Esophagus (tissue), 2 donors: ENCODE data around the gene APOL6. TPM values are rescaled to one million over a fixed set of nuclear protein-coding genes. Genes with fewer than 3 reads are reported as not detected.
"Not testable (repeated sequence)": the region's sequence is repeated elsewhere in the genome, so short reads cannot be mapped to it uniquely, and the experiment has no call there.

Experiments used
- H3K27ac ChIP-seq, 2 donors: one replicate each; pipeline ENCODE4 v1.5.1; 2013; ENCODE audit warnings: low read depth in 2 of 2, mild to moderate bottlenecking in 2 of 2, inconsistent platforms in 1 of 2, low read length in 1 of 2, moderate library complexity in 1 of 2
- H3K27me3 ChIP-seq, 2 donors: one replicate each; pipeline ENCODE4 v1.6.1; 2013; ENCODE audit warnings: low read length in 2 of 2, control low read depth in 1 of 2, mild to moderate bottlenecking in 1 of 2; ENCODE audit not compliant: insufficient read depth in 2 of 2, control insufficient read depth in 1 of 2
- H3K36me3 ChIP-seq, 2 donors: one replicate each; pipeline ENCODE4 v1.6.1; 2013; ENCODE audit warnings: low read length in 1 of 2; ENCODE audit not compliant: control insufficient read depth in 2 of 2, insufficient read depth in 2 of 2
- H3K4me1 ChIP-seq, 2 donors: one replicate each; pipeline ENCODE4 v1.6.1; 2013; ENCODE audit warnings: low read length in 1 of 2; ENCODE audit not compliant: control insufficient read depth in 2 of 2, insufficient read depth in 2 of 2
- H3K4me3 ChIP-seq, 2 donors: one replicate each; pipeline ENCODE4 v1.5.1; 2013; ENCODE audit warnings: low read length in 2 of 2, mild to moderate bottlenecking in 2 of 2, low read depth in 1 of 2, moderate library complexity in 1 of 2
- H3K9me3 ChIP-seq, 2 donors: one replicate each; pipeline ENCODE4 v1.6.1; 2013; ENCODE audit warnings: mild to moderate bottlenecking in 2 of 2, low read depth in 1 of 2, low read length in 1 of 2, moderate library complexity in 1 of 2; ENCODE audit not compliant: control insufficient read depth in 2 of 2, insufficient read depth in 1 of 2
- WGBS, 2 donors: extraction: QIAGEN DNeasy Blood & Tissue Kit; methylation state at CpG; one replicate each; pipeline ENCODE4 v1.1.7; 2013; 5-methylcytosine and 5-hydroxymethylcytosine counted together
- polyA plus RNA-seq, 2 donors: library from polyadenylated mRNA; stranded (reverse); fragments of 200-250 nt; gene quantifications; one replicate each; pipeline ENCODE4 v1.2.3, GENCODE V29; 2013
- donor health status: healthy with polysubstance abuse.
- donor health status: Bipolar disorder and iron deficiency.

Gene APOL6
- polyA plus RNA-seq, 2 donors, result 2.8 to 3.8 TPM

DNA sequence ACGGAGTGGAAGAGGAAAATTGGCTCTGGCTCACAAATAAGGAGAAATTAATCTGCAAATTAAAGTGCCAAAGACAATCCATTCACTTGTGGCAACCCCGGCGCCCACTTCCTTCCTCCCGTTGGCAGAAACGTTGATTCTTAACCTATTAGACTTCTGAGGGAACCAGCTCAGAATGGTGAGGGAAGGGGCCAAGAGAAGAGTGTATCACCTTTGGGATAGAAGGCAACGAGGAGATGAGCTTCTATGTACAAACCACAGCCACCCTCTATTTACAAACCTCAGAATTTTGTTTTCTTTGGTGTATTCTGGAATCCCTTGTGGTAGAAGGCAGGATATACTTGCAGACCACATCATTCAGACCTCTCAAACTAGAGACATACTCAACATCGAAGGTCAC, 32.2 kb upstream of the APOL6 start:
- Histone ChIP-seq H3K36me3 (no peaks in the 10 kb centered on the region), H3K9me3 (no peaks in the 10 kb centered on the region), H3K4me3 (no peak overlapping the region), H3K27me3 (no peaks in the 10 kb centered on the region), H3K27ac (no peak overlapping the region), H3K4me1 (no peaks in the 10 kb centered on the region)
- 70 to 80% methylated on average over 7 of the region's 7 CpGs for WGBS, 2 donors

DNA sequence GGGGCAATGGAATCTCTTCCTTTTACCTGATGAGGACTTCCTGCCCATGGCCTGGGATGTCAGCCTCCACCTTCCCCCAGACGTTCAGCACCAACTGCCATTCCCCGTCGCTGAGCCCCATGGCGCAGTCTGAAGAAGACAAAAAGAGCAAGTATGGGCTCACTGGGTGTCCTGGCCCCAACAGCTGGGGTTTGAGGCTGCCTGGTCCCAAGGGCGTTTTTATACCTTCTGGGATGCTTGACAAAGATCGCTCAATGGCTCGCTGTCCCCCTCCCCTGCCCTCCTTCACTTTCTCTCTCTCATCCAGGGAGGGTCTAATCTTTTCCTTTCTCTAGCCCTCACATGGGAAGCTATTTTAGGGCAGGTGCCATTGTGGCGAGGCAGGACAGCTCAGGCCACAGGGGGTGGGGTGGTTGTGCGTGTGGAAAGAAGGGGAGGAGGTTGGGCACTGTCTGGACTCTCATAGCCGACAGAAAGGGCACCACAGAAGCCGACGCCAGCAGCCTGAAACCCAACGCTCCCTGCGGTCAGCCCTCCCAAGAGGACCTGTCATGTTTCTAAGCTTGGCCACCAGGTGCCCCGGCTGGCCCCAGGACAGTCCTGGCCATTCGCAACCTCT, 31.0 kb upstream of the APOL6 start, which contains the start of gene MB:
TSS of gene MB (minus strand) at position 193 of the 619 bp plus-strand sequence. CDS start at position 121, 72 bp downstream.
- Histone ChIP-seq H3K9me3 (no peaks in the 10 kb centered on the region), H3K4me3 (no peak within 1 kb of the TSS), H3K36me3 (no peaks in the 10 kb centered on the region), H3K27ac (no peak within 1 kb of the TSS), H3K27me3 (no peaks in the 10 kb centered on the region), H3K4me1 (peaks cover 0 to 7% of the 10 kb centered on the region in 2 donors)
- WGBS, 2 donors, result 82 to 83% methylated on average over 16 of the region's 16 CpGs

DNA sequence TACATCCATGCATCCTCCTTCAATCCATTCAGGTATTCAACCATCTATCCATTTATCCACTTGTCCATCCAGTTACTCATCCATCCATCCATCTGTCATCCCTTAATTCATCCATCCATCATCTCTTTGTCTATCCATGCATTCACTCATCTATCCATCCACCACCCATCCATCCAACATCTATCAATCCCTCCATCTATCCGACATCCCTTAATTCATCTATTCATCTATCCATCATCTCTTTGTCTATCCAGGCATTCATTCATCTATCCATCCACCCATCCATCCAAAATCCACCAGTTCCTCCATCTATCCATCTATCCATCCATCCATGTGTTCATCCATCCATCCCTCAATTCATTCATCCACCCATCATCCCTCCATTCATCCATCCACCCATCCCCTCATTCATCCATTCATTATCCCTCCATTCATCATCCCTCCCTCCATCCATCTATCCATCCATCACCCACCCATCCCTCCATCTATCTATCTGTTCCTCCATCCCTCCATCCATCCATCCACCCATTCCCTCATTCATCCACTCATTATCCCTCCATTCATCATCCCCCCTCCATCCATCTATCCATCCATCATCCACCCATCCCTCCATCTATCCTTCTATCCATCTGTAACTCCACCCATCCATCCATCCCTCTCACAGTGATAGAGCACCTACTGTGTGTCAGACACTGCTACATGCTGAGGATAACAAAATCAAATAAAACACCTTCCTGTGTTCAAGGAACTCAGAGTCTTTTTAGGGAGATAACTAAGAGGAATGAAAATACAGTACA, 29.6 kb upstream of the APOL6 start:
- H3K36me3 ChIP-seq, result no peaks in the 10 kb centered on the region
- H3K4me1 ChIP-seq, result peaks cover 0 to 11% of the 10 kb centered on the region in 2 donors
- 98 to 100% methylated on average over 1 of the region's 1 CpG for WGBS, 2 donors
- H3K27me3 ChIP-seq, result no peaks in the 10 kb centered on the region
- no peak overlapping the region for H3K4me3 ChIP-seq
- H3K27ac ChIP-seq, result no peak overlapping the region
- no peaks in the 10 kb centered on the region for H3K9me3 ChIP-seq

DNA sequence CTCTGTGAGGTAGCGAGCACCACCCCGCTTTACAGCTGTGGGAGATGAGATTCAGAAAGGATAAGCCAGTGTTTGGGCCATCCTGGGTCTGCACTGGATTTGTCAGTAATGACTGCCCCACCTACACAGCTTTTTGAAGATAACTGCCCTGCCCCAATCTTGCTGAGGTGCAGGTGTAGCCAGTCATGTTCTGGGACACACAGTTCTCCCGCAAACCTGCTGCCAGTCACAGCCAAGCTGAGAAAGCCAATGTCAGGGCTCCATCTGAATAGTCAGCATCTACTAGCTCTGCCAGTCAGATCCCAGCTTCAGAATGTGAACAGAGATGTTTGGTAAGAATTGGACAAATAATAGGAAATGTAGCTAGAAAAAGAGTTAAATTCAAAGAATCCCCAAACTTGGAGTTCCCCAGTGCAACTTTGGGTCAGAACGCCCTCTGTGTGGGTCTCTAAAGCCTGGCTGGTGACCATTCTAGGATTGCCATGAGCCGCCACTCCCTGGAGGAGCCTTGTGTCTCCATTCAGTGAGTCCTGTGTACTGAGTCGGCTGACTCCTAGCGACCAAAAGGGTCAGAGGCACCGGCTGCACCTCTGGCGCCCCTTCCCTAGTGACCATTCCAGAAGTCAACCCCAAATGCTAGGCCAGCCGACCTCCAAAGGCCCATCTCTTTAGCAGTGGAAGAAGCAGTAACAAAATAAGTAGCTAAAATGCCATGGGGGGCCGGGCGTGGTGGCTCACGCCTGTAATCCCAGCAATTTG, 28.7 kb upstream of the APOL6 start:
- 89 to 94% methylated on average over 13 of the region's 13 CpGs for WGBS, 2 donors
- H3K4me1 ChIP-seq, result peaks cover 0 to 11% of the 10 kb centered on the region in 2 donors
- no peaks in the 10 kb centered on the region for H3K36me3 ChIP-seq
- no peak overlapping the region for H3K4me3 ChIP-seq
- no peaks in the 10 kb centered on the region for H3K27me3 ChIP-seq
- H3K9me3 ChIP-seq, result no peaks in the 10 kb centered on the region
- no peak overlapping the region for H3K27ac ChIP-seq

DNA sequence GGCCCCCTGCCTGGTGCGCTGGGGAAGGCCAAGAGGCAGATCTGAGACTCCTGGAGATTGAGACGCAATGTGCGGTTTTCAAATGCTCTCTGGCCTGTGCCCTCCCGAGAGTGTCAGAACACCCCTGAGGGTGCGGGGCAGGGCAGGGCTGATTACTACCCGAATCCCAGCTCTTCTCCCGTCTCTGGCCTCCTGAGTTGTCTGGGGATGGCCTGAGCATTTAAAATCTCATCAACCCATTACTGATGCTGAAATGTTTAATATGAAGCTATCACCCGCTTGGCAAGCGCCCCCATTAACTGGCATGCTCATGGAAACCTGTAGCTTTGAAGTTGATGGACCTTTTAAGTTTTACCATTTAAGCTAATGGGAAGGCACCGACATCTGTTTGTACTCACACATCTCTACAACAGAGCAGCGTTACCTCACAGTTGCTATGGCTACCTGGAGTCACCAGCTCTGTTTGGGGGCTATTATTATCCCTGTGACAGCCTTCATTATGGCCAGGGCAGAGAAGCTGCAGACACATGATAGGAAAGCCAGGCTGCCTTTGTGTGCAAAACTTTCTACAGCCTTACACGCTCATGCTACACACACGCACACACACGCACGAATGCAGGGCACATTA, 27.5 kb upstream of the APOL6 start:
- no peaks in the 10 kb centered on the region for H3K9me3 ChIP-seq
- peaks cover 0 to 11% of the 10 kb centered on the region in 2 donors for H3K4me1 ChIP-seq
- no peak overlapping the region for H3K4me3 ChIP-seq
- 73 to 83% methylated on average over 15 of the region's 15 CpGs for WGBS, 2 donors
- no peaks in the 10 kb centered on the region for H3K27me3 ChIP-seq
- H3K36me3 ChIP-seq, result no peaks in the 10 kb centered on the region
- peak overlapping the region in 1 of 2 donors; percentile 48 for H3K27ac ChIP-seq

DNA sequence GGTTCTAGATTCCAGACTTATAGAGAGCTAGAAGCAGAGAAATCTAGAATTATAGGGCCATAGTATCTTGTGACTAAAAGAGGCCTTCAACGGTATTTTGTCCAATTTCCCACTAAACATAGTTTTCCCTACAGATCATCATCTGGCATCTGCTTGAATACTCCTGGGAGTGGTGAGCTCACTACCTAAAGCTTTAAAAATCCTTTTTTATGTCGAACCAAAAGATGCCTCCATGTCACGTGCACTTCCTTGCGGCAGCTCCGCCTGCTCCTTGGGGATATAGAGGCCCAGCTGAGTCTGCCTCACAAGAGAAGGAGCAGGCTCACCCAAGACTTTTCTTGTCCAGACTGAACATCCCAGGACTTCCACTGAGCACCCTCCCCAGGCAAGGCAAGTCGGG, 26.8 kb upstream of the APOL6 start:
- peak overlapping the region in 1 of 2 donors; percentile 84 for H3K27ac ChIP-seq
- peaks cover 0 to 11% of the 10 kb centered on the region in 2 donors for H3K4me1 ChIP-seq
- H3K4me3 ChIP-seq, result no peak overlapping the region
- no peaks in the 10 kb centered on the region for H3K9me3 ChIP-seq
- 75 to 79% methylated on average over 6 of the region's 6 CpGs for WGBS, 2 donors
- H3K27me3 ChIP-seq, result no peaks in the 10 kb centered on the region
- no peaks in the 10 kb centered on the region for H3K36me3 ChIP-seq

DNA sequence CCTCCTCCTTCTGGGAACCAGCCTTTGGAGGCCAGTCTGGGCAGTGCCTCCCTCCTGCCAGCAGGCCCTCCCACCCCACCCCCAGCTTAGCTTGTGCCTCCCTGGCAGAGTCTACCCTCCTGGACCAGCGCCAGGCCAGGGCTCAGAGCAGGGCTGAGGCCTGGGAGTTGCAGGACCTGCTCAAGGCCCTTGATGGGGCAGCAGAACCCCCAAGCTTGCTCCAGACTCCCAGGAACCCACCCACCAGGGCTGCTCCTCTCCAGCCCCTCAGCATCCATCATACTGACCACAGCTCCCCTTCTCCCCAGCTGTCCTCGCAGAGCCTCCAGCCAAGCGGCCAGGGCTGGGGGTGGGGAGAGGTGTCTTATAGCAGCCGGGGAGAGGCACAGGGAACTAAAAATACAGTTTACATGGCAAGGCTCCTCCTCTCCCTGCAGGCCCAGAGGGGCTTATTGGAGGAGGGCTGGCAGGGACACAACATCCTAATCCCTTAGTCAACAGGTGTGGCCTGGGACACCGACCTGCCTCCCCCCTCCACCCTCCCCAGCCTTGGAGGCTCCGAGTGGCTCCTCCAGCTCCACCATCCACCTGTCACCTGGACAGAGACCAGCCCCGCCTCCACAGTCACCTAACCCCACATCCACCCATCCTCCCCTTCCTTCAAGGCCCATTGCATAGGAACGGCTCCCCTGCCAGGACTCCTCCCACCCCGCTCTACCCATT, 25.9 kb upstream of the APOL6 start:
- Histone ChIP-seq H3K27me3 (no peaks in the 10 kb centered on the region), H3K4me1 (peaks cover 0 to 11% of the 10 kb centered on the region in 2 donors), H3K9me3 (no peaks in the 10 kb centered on the region), H3K27ac (peak overlapping the region; percentile 60 to 84), H3K4me3 (no peak overlapping the region), H3K36me3 (no peaks in the 10 kb centered on the region)
- 39 to 52% methylated on average over 9 of the region's 9 CpGs for whole genome bisulfite sequencing, 2 donors

DNA sequence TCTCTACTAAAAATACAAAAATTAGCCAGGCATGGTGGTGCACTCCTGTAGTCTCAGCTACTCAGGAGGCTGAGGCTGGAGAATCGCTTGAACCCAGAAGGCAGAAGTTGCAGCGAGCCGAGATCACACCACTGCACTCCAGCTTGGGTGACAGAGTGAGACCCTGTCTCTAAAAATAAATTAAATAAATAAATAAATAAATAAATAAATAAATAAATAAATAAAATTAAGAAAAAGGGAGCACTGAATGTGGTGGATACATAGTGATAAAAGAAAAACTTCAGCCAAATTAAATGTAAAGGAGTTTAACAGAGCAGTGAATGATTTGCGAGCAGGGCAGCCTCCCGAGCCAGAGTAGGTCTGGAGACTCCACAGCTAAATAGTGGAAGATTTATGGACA, 24.4 kb upstream of the APOL6 start:
- WGBS, 2 donors, result 93 to 94% methylated on average over 5 of the region's 5 CpGs
- not testable (repeated sequence) for H3K27me3 ChIP-seq

DNA sequence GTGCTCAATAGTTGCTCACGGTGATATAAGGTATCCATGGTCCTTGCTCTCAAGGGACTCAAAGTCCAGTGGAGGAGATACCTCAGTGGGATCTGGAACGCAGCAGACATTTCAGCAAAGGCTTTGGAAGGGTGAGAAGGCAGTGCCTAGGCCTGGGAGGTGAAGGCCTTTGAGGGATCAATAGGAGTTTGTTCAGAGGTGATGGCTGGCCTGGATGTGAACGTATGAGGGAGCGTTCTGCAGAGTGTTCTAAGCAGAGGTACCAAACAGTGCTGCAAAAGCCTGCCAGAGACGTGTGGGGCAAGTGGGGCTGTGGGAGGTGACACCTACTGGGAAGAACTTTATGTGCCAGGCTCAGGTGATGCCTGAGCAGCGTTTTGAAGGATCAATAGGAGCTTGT, 23.7 kb upstream of the APOL6 start:
- Histone ChIP-seq H3K9me3 (no peaks in the 10 kb centered on the region), H3K27me3 (no peaks in the 10 kb centered on the region), H3K4me1 (peaks cover 0 to 11% of the 10 kb centered on the region in 2 donors), H3K27ac (no peak overlapping the region), H3K4me3 (no peak overlapping the region), H3K36me3 (no peaks in the 10 kb centered on the region)
- 87 to 93% methylated on average over 6 of the region's 6 CpGs for WGBS, 2 donors

More for the DNA sequence above, 24.4 kb upstream of the APOL6 start:
- peaks cover 0 to 11% of the 10 kb centered on the region in 2 donors for H3K4me1 ChIP-seq
- not testable (repeated sequence) for H3K9me3 ChIP-seq, H3K27ac ChIP-seq, H3K36me3 ChIP-seq, H3K4me3 ChIP-seq
